Lung (tissue), 12 donors: ENCODE results near the gene ZNF25. TPM values are rescaled to one million over a fixed set of nuclear protein-coding genes. Genes with fewer than 3 reads are reported as not detected.

Experiments used
- ATAC-seq: fragments of 200-7000 bp; cut with Tn5 transposase; one replicate; pipeline ENCODE4 v1.9.1; 2020; ENCODE audit warnings: moderate number of reproducible peaks; ENCODE audit not compliant: insufficient read depth, low FRiP score
- DNase-seq, 3 donors: peaks; one replicate each; pipeline ENCODE4 v3.0.0-alpha.2; 2013 to 2017
- H3K27ac ChIP-seq, 2 donors: one replicate each; pipeline ENCODE4 v1.5.1; 2013; ENCODE audit warnings: mild to moderate bottlenecking in 2 of 2, moderate library complexity in 2 of 2, control low read depth in 1 of 2, inconsistent platforms in 1 of 2, low read depth in 1 of 2, low read length in 1 of 2
- H3K27me3 ChIP-seq, 3 donors: one replicate each; pipeline ENCODE4 v1.5.1; 2013; ENCODE audit warnings: low read length in 2 of 3; ENCODE audit not compliant: control insufficient read depth in 3 of 3, insufficient read depth in 3 of 3
- H3K36me3 ChIP-seq, 4 donors: one replicate each; pipeline ENCODE4 v1.5.1; 2013; ENCODE audit warnings: low read length in 4 of 4, mild to moderate bottlenecking in 1 of 4, moderate library complexity in 1 of 4; ENCODE audit not compliant: control insufficient read depth in 4 of 4, insufficient read depth in 4 of 4
- H3K4me1 ChIP-seq, 5 donors: one replicate each; pipeline ENCODE4 v1.5.1; 2013; ENCODE audit warnings: low read length in 5 of 5, mild to moderate bottlenecking in 2 of 5, moderate library complexity in 1 of 5; ENCODE audit not compliant: control insufficient read depth in 5 of 5, insufficient read depth in 5 of 5
- H3K4me3 ChIP-seq: one replicate; pipeline ENCODE4 v1.5.1; 2013; ENCODE audit warnings: mild to moderate bottlenecking, control low read depth, moderate library complexity
- H3K9ac ChIP-seq, 2 donors: one replicate each; pipeline ENCODE4 v1.5.1; 2013; ENCODE audit warnings: low read length in 2 of 2, control low read depth in 1 of 2; ENCODE audit not compliant: insufficient read depth in 1 of 2
- H3K9me3 ChIP-seq, 4 donors: one replicate each; pipeline ENCODE4 v1.5.1; 2013; ENCODE audit warnings: low read length in 3 of 4, mild to moderate bottlenecking in 1 of 4, moderate library complexity in 1 of 4; ENCODE audit not compliant: control insufficient read depth in 4 of 4, insufficient read depth in 3 of 4
- WGBS, 2 donors: extraction: QIAGEN DNeasy Blood & Tissue Kit; methylation state at CpG; one replicate each; pipeline ENCODE4 v1.1.7; 2013; 5-methylcytosine and 5-hydroxymethylcytosine counted together
- polyA plus RNA-seq, 2 donors: library from polyadenylated mRNA; stranded (reverse); fragments of 200-250 nt; gene quantifications; one replicate each; pipeline ENCODE4 v1.2.1, GENCODE V29; 2013
- total RNA-seq, 2 donors: library from RNA; depleted of rRNA in 1 of 2; stranded (reverse); fragments of >200 nt in 1 of 2; gene quantifications; one replicate each; pipeline ENCODE4 v1.2.1, GENCODE V29; 2014 to 2021
- TF ChIP-seq, protein P1 (sequence below): IDR thresholded peaks from 2 replicates; pipeline ENCODE4 v1.5.1; 2012; ENCODE audit warnings: mild to moderate bottlenecking; ENCODE audit errors: control extremely low read depth, extremely low read depth
- donor health status: control.
- donor health status: control.
- donor health status: Bipolar disorder and iron deficiency.
- donor health status: healthy.
- donor health status: DM: yes; HTN: yes; CAD: no.

The ZNF25 gene
- total and polyA plus RNA-seq, 4 donors: 4.7 to 20.1 (median 6.8) TPM

GRCh38 chr10:37972396-37972795, 4.1 kb downstream of the ZNF25 start:
- H3K4me3 ChIP-seq: no peak overlapping the region
- H3K9ac ChIP-seq: no peak overlapping the region
- WGBS, 2 donors: 97% methylated on average over 1 of the region's 1 CpG
- no peak for ATAC-seq
- TF ChIP-seq, protein P1, sequence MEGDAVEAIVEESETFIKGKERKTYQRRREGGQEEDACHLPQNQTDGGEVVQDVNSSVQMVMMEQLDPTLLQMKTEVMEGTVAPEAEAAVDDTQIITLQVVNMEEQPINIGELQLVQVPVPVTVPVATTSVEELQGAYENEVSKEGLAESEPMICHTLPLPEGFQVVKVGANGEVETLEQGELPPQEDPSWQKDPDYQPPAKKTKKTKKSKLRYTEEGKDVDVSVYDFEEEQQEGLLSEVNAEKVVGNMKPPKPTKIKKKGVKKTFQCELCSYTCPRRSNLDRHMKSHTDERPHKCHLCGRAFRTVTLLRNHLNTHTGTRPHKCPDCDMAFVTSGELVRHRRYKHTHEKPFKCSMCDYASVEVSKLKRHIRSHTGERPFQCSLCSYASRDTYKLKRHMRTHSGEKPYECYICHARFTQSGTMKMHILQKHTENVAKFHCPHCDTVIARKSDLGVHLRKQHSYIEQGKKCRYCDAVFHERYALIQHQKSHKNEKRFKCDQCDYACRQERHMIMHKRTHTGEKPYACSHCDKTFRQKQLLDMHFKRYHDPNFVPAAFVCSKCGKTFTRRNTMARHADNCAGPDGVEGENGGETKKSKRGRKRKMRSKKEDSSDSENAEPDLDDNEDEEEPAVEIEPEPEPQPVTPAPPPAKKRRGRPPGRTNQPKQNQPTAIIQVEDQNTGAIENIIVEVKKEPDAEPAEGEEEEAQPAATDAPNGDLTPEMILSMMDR: no peak
- DNase-seq: no peak
- no peaks in the 10 kb centered on the region for H3K27me3 ChIP-seq
- peaks cover 0 to 7% (median 0%) of the 10 kb centered on the region in 5 donors for H3K4me1 ChIP-seq
- H3K9me3 ChIP-seq: peaks cover 0 to 4% (median under 1%) of the 10 kb centered on the region in 4 donors
- peaks cover 2 to 32% (median 23%) of the 10 kb centered on the region in 4 donors for H3K36me3 ChIP-seq
- H3K27ac ChIP-seq: no peak overlapping the region

GRCh38 chr10:37965006-37965405, 11.4 kb downstream of the ZNF25 start:
- Histone ChIP-seq H3K27ac (no peak overlapping the region), H3K4me3 (no peak overlapping the region), H3K4me1 (no peaks in the 10 kb centered on the region), H3K36me3 (peaks cover 12 to 44% (median 28%) of the 10 kb centered on the region in 4 donors), H3K9me3 (peaks cover 0 to 20% (median 11%) of the 10 kb centered on the region in 4 donors), H3K27me3 (no peaks in the 10 kb centered on the region), H3K9ac (no peak overlapping the region)
- TF ChIP-seq, protein P1: no peak
- no peak for DNase-seq
- no peak for ATAC-seq

GRCh38 chr10:37960591-37961137, 15.8 kb downstream of the ZNF25 start:
- no peak for DNase-seq
- no peak overlapping the region for H3K27ac ChIP-seq
- no peak for ATAC-seq
- H3K9ac ChIP-seq: no peak overlapping the region
- no peak overlapping the region for H3K4me3 ChIP-seq
- H3K27me3 ChIP-seq: no peaks in the 10 kb centered on the region
- H3K4me1 ChIP-seq: no peaks in the 10 kb centered on the region
- peaks cover 0 to 9% (median 4%) of the 10 kb centered on the region in 4 donors for H3K9me3 ChIP-seq
- WGBS, 2 donors: 94 to 100% methylated on average over 2 of the region's 2 CpGs
- TF ChIP-seq, protein P1: no peak
- peaks cover 17 to 24% (median 19%) of the 10 kb centered on the region in 4 donors for H3K36me3 ChIP-seq

GRCh38 chr10:37957841-37958240, 18.6 kb downstream of the ZNF25 start:
- no peaks in the 10 kb centered on the region for H3K27me3 ChIP-seq
- no peak overlapping the region for H3K9ac ChIP-seq
- ATAC-seq (no peak), DNase-seq (no peak)
- H3K27ac ChIP-seq: no peak overlapping the region
- H3K4me1 ChIP-seq: no peaks in the 10 kb centered on the region
- H3K4me3 ChIP-seq: no peak overlapping the region
- peaks cover 21 to 37% (median 29%) of the 10 kb centered on the region in 4 donors for H3K36me3 ChIP-seq
- 92 to 96% methylated on average over 2 of the region's 2 CpGs for WGBS, 2 donors
- TF ChIP-seq, protein P1: no peak
- H3K9me3 ChIP-seq: no peaks in the 10 kb centered on the region
